Measurements from ENCODE around the gene ERCC1. TPM values are rescaled to one million over a fixed set of nuclear protein-coding genes. Genes with fewer than 3 reads are reported as not detected.

The ERCC1 gene
- total RNA-seq, 1 experiment from 2014 or later, result 43.7 TPM

DNA sequence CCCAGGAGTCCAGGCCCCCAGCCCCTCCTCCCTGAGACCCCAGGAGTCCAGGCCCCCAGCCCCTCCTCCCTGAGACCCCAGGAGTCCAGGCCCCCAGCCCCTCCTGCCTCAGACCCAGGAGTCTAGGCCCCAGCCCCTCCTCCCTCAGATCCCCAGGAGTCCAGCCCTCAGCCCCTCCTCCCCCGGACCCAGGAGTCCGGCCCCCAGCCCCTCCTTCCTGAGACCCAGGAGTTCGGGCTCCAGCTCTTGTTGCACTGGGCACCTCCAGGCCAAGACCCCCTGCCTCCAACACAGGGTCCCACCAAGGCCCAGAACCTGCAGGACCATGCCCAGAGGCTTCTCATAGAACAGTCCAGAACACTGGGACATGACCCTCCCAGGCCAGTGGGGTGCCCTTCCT lies 3.8 kb downstream of the ERCC1 start (continued):
- TF ChIP-seq, protein P1, sequence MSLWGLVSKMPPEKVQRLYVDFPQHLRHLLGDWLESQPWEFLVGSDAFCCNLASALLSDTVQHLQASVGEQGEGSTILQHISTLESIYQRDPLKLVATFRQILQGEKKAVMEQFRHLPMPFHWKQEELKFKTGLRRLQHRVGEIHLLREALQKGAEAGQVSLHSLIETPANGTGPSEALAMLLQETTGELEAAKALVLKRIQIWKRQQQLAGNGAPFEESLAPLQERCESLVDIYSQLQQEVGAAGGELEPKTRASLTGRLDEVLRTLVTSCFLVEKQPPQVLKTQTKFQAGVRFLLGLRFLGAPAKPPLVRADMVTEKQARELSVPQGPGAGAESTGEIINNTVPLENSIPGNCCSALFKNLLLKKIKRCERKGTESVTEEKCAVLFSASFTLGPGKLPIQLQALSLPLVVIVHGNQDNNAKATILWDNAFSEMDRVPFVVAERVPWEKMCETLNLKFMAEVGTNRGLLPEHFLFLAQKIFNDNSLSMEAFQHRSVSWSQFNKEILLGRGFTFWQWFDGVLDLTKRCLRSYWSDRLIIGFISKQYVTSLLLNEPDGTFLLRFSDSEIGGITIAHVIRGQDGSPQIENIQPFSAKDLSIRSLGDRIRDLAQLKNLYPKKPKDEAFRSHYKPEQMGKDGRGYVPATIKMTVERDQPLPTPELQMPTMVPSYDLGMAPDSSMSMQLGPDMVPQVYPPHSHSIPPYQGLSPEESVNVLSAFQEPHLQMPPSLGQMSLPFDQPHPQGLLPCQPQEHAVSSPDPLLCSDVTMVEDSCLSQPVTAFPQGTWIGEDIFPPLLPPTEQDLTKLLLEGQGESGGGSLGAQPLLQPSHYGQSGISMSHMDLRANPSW (CRISPR knock-in tag; conservative IDR thresholded peaks at IDR 0.05; ENCODE audit: low read depth), result no peak
- no peak for TF ChIP-seq NFATC4 (CRISPR knock-in tag; IDR thresholded peaks at IDR 0.05)
- TF ChIP-seq RORB (CRISPR knock-in tag; IDR thresholded peaks at IDR 0.05), result no peak
- no peak for TF ChIP-seq FOXP1 (CRISPR knock-in tag; IDR thresholded peaks at IDR 0.05; ENCODE audit: borderline replicate concordance)
- no peak for TF ChIP-seq ZNF671 (CRISPR knock-in tag; IDR thresholded peaks at IDR 0.05)
- no peak for TF ChIP-seq ZNF317 (CRISPR knock-in tag; IDR thresholded peaks at IDR 0.05; ENCODE audit: borderline replicate concordance, low read depth)
- no peak for TF ChIP-seq JAZF1 (CRISPR knock-in tag; IDR thresholded peaks at IDR 0.05)
- no peak for TF ChIP-seq HMGA2 (CRISPR knock-in tag; IDR thresholded peaks at IDR 0.05)
- no peak for TF ChIP-seq NR1H2 (CRISPR knock-in tag; IDR thresholded peaks at IDR 0.05)
- TF ChIP-seq, protein P2, sequence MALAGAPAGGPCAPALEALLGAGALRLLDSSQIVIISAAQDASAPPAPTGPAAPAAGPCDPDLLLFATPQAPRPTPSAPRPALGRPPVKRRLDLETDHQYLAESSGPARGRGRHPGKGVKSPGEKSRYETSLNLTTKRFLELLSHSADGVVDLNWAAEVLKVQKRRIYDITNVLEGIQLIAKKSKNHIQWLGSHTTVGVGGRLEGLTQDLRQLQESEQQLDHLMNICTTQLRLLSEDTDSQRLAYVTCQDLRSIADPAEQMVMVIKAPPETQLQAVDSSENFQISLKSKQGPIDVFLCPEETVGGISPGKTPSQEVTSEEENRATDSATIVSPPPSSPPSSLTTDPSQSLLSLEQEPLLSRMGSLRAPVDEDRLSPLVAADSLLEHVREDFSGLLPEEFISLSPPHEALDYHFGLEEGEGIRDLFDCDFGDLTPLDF (CRISPR knock-in tag; IDR thresholded peaks at IDR 0.05), result no peak

- no peak for TF ChIP-seq IRF2 (CRISPR knock-in tag; IDR thresholded peaks at IDR 0.05; ENCODE audit: borderline replicate concordance, low read depth)
- TF ChIP-seq GRHL2 (CRISPR knock-in tag; IDR thresholded peaks at IDR 0.05; ENCODE audit: insufficient replicate concordance, severe bottlenecking), result no peak
- TF ChIP-seq ZNF396 (CRISPR knock-in tag; IDR thresholded peaks at IDR 0.05; ENCODE audit: borderline replicate concordance), result no peak
- TF ChIP-seq NFATC4 (CRISPR knock-in tag; IDR thresholded peaks at IDR 0.05), result no peak
- no peak for TF ChIP-seq RORB (CRISPR knock-in tag; IDR thresholded peaks at IDR 0.05)
- CTCF ChIA-PET, result interaction anchor here (1.3 kb wide), 1 partner anchor 66 kb away, joined by 7 read pairs; no protein-coding TSS in a partner anchor
- no peak for DNase-seq (ENCODE audit: low spot score)
- Mint-ChIP-seq H3K27ac (no peak overlapping the region), H3K4me1 (peaks cover 12% of the 10 kb centered on the region), H3K36me3 (peaks cover 16% of the 10 kb centered on the region), H3K9me3 (no peaks in the 10 kb centered on the region), H3K27me3 (ENCODE audit: low read depth) (no peaks in the 10 kb centered on the region), H3K4me3 (no peak overlapping the region)
- POLR2A ChIA-PET, result no interaction called here
- no peak for ATAC-seq
These were observed 4.3 kb downstream of the ERCC1 start for GRCh38 chr19:45419396-45419795.

DNA sequence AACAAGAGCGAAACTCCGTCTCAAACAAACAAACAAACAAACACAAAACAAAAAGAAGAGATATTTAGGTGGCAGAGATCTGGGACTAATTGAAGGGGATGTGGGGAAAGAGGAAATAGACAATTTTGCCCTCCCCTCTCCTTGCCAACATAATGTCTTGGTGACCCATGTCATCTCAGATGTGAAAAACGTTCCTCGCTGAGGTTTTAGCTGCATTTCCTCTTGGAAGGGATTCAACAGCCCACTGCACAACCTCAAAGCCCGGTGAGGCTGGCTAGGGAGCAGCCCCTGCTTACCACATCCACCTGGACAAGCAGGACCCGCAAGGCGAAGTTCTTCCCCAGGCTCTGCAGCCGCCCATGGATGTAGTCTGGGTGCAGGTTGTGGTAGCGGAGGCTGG lies 4.9 kb downstream of the ERCC1 start:
- peaks cover 22% of the 10 kb centered on the region for H3K36me3 Mint-ChIP-seq
- peaks cover 12% of the 10 kb centered on the region for H3K4me1 Mint-ChIP-seq
- no peak for TF ChIP-seq GTF2I (CRISPR knock-in tag; conservative IDR thresholded peaks at IDR 0.05)
- TF ChIP-seq ZNF232 (CRISPR knock-in tag; IDR thresholded peaks at IDR 0.05), result no peak
- TF ChIP-seq, protein P3, sequence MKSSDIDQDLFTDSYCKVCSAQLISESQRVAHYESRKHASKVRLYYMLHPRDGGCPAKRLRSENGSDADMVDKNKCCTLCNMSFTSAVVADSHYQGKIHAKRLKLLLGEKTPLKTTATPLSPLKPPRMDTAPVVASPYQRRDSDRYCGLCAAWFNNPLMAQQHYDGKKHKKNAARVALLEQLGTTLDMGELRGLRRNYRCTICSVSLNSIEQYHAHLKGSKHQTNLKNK (CRISPR knock-in tag; IDR thresholded peaks at IDR 0.05), result no peak
- TF ChIP-seq, protein P4, sequence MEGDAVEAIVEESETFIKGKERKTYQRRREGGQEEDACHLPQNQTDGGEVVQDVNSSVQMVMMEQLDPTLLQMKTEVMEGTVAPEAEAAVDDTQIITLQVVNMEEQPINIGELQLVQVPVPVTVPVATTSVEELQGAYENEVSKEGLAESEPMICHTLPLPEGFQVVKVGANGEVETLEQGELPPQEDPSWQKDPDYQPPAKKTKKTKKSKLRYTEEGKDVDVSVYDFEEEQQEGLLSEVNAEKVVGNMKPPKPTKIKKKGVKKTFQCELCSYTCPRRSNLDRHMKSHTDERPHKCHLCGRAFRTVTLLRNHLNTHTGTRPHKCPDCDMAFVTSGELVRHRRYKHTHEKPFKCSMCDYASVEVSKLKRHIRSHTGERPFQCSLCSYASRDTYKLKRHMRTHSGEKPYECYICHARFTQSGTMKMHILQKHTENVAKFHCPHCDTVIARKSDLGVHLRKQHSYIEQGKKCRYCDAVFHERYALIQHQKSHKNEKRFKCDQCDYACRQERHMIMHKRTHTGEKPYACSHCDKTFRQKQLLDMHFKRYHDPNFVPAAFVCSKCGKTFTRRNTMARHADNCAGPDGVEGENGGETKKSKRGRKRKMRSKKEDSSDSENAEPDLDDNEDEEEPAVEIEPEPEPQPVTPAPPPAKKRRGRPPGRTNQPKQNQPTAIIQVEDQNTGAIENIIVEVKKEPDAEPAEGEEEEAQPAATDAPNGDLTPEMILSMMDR (IDR thresholded peaks at IDR 0.05), result no peak
- TF ChIP-seq, protein P5, sequence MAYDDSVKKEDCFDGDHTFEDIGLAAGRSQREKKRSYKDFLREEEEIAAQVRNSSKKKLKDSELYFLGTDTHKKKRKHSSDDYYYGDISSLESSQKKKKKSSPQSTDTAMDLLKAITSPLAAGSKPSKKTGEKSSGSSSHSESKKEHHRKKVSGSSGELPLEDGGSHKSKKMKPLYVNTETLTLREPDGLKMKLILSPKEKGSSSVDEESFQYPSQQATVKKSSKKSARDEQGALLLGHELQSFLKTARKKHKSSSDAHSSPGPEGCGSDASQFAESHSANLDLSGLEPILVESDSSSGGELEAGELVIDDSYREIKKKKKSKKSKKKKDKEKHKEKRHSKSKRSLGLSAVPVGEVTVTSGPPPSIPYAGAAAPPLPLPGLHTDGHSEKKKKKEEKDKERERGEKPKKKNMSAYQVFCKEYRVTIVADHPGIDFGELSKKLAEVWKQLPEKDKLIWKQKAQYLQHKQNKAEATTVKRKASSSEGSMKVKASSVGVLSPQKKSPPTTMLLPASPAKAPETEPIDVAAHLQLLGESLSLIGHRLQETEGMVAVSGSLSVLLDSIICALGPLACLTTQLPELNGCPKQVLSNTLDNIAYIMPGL (CRISPR knock-in tag; IDR thresholded peaks at IDR 0.05), result no peak
- no peak for TF ChIP-seq RORB (CRISPR knock-in tag; IDR thresholded peaks at IDR 0.05)
- TF ChIP-seq ZNF671 (CRISPR knock-in tag; IDR thresholded peaks at IDR 0.05), result no peak
- TF ChIP-seq, protein P6, sequence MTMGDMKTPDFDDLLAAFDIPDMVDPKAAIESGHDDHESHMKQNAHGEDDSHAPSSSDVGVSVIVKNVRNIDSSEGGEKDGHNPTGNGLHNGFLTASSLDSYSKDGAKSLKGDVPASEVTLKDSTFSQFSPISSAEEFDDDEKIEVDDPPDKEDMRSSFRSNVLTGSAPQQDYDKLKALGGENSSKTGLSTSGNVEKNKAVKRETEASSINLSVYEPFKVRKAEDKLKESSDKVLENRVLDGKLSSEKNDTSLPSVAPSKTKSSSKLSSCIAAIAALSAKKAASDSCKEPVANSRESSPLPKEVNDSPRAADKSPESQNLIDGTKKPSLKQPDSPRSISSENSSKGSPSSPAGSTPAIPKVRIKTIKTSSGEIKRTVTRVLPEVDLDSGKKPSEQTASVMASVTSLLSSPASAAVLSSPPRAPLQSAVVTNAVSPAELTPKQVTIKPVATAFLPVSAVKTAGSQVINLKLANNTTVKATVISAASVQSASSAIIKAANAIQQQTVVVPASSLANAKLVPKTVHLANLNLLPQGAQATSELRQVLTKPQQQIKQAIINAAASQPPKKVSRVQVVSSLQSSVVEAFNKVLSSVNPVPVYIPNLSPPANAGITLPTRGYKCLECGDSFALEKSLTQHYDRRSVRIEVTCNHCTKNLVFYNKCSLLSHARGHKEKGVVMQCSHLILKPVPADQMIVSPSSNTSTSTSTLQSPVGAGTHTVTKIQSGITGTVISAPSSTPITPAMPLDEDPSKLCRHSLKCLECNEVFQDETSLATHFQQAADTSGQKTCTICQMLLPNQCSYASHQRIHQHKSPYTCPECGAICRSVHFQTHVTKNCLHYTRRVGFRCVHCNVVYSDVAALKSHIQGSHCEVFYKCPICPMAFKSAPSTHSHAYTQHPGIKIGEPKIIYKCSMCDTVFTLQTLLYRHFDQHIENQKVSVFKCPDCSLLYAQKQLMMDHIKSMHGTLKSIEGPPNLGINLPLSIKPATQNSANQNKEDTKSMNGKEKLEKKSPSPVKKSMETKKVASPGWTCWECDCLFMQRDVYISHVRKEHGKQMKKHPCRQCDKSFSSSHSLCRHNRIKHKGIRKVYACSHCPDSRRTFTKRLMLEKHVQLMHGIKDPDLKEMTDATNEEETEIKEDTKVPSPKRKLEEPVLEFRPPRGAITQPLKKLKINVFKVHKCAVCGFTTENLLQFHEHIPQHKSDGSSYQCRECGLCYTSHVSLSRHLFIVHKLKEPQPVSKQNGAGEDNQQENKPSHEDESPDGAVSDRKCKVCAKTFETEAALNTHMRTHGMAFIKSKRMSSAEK (CRISPR knock-in tag; IDR thresholded peaks at IDR 0.05; ENCODE audit: borderline replicate concordance), result no peak
- TF ChIP-seq, protein P7, sequence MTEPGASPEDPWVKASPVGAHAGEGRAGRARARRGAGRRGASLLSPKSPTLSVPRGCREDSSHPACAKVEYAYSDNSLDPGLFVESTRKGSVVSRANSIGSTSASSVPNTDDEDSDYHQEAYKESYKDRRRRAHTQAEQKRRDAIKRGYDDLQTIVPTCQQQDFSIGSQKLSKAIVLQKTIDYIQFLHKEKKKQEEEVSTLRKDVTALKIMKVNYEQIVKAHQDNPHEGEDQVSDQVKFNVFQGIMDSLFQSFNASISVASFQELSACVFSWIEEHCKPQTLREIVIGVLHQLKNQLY (CRISPR knock-in tag; IDR thresholded peaks at IDR 0.05), result no peak
- ChIA-PET CTCF (no interaction called here), POLR2A (no interaction called here)
- H3K27ac Mint-ChIP-seq, result no peak overlapping the region
- no peaks in the 10 kb centered on the region for H3K9me3 Mint-ChIP-seq
- no peak overlapping the region for H3K4me3 Mint-ChIP-seq
- no peaks in the 10 kb centered on the region for H3K27me3 Mint-ChIP-seq (ENCODE audit: low read depth)
- ATAC-seq (no peak), DNase-seq (ENCODE audit: low spot score) (no peak)

All from WTC11 (cell line).